ENCODE data around the gene AGXT.

AGXT gene

GRCh38 chr2:240869956-240870875, 1.6 kb downstream of the AGXT start:
- no peak for DNase-seq

- no peak for DNase-seq
Observed at GRCh38 chr2:240871071-240871958, 2.7 kb downstream of the AGXT start.

- DNase-seq = no peak
Observed at GRCh38 chr2:240872317-240873097, 3.9 kb downstream of the AGXT start.

- no peak for DNase-seq
Observed at GRCh38 chr2:240873098-240873788, 4.6 kb downstream of the AGXT start.

- DNase-seq = no peak
Observed at GRCh38 chr2:240873805-240874714, 5.4 kb downstream of the AGXT start.

- no peak for DNase-seq
Observed at GRCh38 chr2:240874715-240875227, 6.1 kb downstream of the AGXT start.

- DNase-seq = no peak
Observed at GRCh38 chr2:240875228-240876034, 6.8 kb downstream of the AGXT start.

- DNase-seq = no peak
Observed at GRCh38 chr2:240876035-240876474, 7.4 kb downstream of the AGXT start.

GRCh38 chr2:240876475-240877251, 8.0 kb downstream of the AGXT start:
- DNase-seq = no peak

GRCh38 chr2:240877460-240878340, 9.1 kb downstream of the AGXT start:
- DNase-seq = no peak

- no peak for DNase-seq
Observed at GRCh38 chr2:240878341-240878936, 9.8 kb downstream of the AGXT start.

- DNase-seq = no peak
Observed at GRCh38 chr2:240879105-240879504, 10.5 kb downstream of the AGXT start.

- DNase-seq = no peak
Observed at GRCh38 chr2:240881913-240882312, 13.3 kb downstream of the AGXT start.

GRCh38 chr2:240884221-240884620, 15.6 kb downstream of the AGXT start:
- no peak for DNase-seq

- DNase-seq = no peak
Observed at GRCh38 chr2:240884745-240885144, 16.1 kb downstream of the AGXT start.

- DNase-seq = no peak
Observed at GRCh38 chr2:240885566-240885965, 16.9 kb downstream of the AGXT start.

- no peak for DNase-seq
Observed at GRCh38 chr2:240886023-240886565, 17.5 kb downstream of the AGXT start.

Measured in activated CD4-positive, alpha-beta T cell treated with anti-CD3 and anti-CD28 coated beads for 4 hours (primary cell).